Osteoblast (primary cell): ENCODE results near the gene FAM227B. TPM values are rescaled to one million over a fixed set of nuclear protein-coding genes. Genes with fewer than 3 reads are reported as not detected.

Source experiments
- DNase-seq: peaks from one replicate; pipeline ENCODE4 v3.0.0; 2011; ENCODE audit warnings: low spot score, mixed read lengths; ENCODE audit not compliant: insufficient read length; ENCODE audit errors: missing footprints
- H2AFZ ChIP-seq: 2 replicates; pipeline ENCODE4 v1.6.0; 2011; ENCODE audit warnings: mild to moderate bottlenecking, low read length
- H3K27ac ChIP-seq: 2 replicates; pipeline ENCODE4 v1.5.1; 2011; ENCODE audit warnings: mild to moderate bottlenecking, low read depth, low read length, moderate library complexity
- H3K27me3 ChIP-seq: 2 replicates; pipeline ENCODE4 v1.6.0; 2012; ENCODE audit warnings: mild to moderate bottlenecking, control low read depth, inconsistent platforms, low read length, moderate library complexity; ENCODE audit not compliant: insufficient read depth
- H3K36me3 ChIP-seq: 2 replicates; pipeline ENCODE4 v1.5.1; 2011; ENCODE audit warnings: mild to moderate bottlenecking, low read length, control low read depth, moderate library complexity; ENCODE audit not compliant: insufficient read depth
- H3K4me1 ChIP-seq: 2 replicates; pipeline ENCODE4 v1.5.1; 2011; ENCODE audit warnings: mild to moderate bottlenecking, low read length, control low read depth, moderate library complexity; ENCODE audit not compliant: insufficient read depth
- H3K4me2 ChIP-seq: 2 replicates; pipeline ENCODE4 v1.6.0; 2011; ENCODE audit warnings: mild to moderate bottlenecking, low read length; ENCODE audit not compliant: insufficient read depth
- H3K4me3 ChIP-seq: fragments of 200-600 bp; sonication (generic); 3 replicates; pipeline ENCODE4 v1.5.1; 2012; ENCODE audit warnings: mild to moderate bottlenecking, low read length, inconsistent platforms; ENCODE audit not compliant: insufficient read depth
- H3K79me2 ChIP-seq: 2 replicates; pipeline ENCODE4 v1.6.0; 2012; ENCODE audit warnings: mild to moderate bottlenecking, low read length, control low read depth, inconsistent platforms; ENCODE audit not compliant: insufficient read depth
- H3K9me3 ChIP-seq: 2 replicates; pipeline ENCODE4 v1.5.1; 2011; ENCODE audit warnings: low read depth, low read length, control low read depth
- H4K20me1 ChIP-seq: 2 replicates; pipeline ENCODE4 v1.6.0; 2012; ENCODE audit warnings: mild to moderate bottlenecking, low read length, control low read depth; ENCODE audit not compliant: insufficient read depth
- CTCF ChIP-seq: IDR thresholded peaks from 2 replicates; pipeline ENCODE4 v1.5.1; 2011; ENCODE audit warnings: mild to moderate bottlenecking, low read depth, low read length, moderate library complexity; ENCODE audit errors: extremely low read depth
- total RNA-seq: library from RNA; depleted of rRNA; stranded (reverse); fragments of >200 nt; gene quantifications from 2 replicates; pipeline ENCODE4 v1.2.3, GENCODE V29; 2012

FAM227B gene
- total RNA-seq, 1 donor: 4.3 TPM

- H3K79me2 ChIP-seq: no peaks in the 10 kb centered on the region
- H3K9me3 ChIP-seq: no peaks in the 10 kb centered on the region
- no peak overlapping the region for H3K4me2 ChIP-seq
These were observed 113.4 kb downstream of the FAM227B start for GRCh38 chr15:49507261-49507660.

GRCh38 chr15:49506341-49506740 is 114.3 kb downstream of the FAM227B start:
- Histone ChIP-seq H3K36me3 (no peaks in the 10 kb centered on the region), H4K20me1 (no peaks in the 10 kb centered on the region), H3K4me3 (no peak overlapping the region), H3K79me2 (no peaks in the 10 kb centered on the region), H3K27ac (no peak overlapping the region), H3K4me2 (no peak overlapping the region), H3K4me1 (no peaks in the 10 kb centered on the region), H2AFZ (no peak overlapping the region), H3K9me3 (no peaks in the 10 kb centered on the region), H3K27me3 (no peaks in the 10 kb centered on the region)
- no peak for TF ChIP-seq CTCF
- DNase-seq: peak; percentile 34

More at GRCh38 chr15:49507261-49507660, 113.4 kb downstream of the FAM227B start:
- no peaks in the 10 kb centered on the region for H3K4me1 ChIP-seq
- H3K4me3 ChIP-seq: no peak overlapping the region
- H3K27ac ChIP-seq: no peak overlapping the region
- no peak for TF ChIP-seq CTCF
- H3K27me3 ChIP-seq: no peaks in the 10 kb centered on the region
- no peaks in the 10 kb centered on the region for H4K20me1 ChIP-seq
- no peaks in the 10 kb centered on the region for H3K36me3 ChIP-seq
- DNase-seq: no peak
- no peak overlapping the region for H2AFZ ChIP-seq

- TF ChIP-seq CTCF: no peak
- no peak overlapping the region for H3K4me2 ChIP-seq
- H3K27ac ChIP-seq: no peak overlapping the region
- H3K27me3 ChIP-seq: no peaks in the 10 kb centered on the region
- DNase-seq: no peak
- no peaks in the 10 kb centered on the region for H3K36me3 ChIP-seq
- H4K20me1 ChIP-seq: no peaks in the 10 kb centered on the region
- no peak overlapping the region for H3K4me3 ChIP-seq
- no peaks in the 10 kb centered on the region for H3K9me3 ChIP-seq
- no peak overlapping the region for H2AFZ ChIP-seq
- H3K4me1 ChIP-seq: peaks cover 1% of the 10 kb centered on the region
- no peaks in the 10 kb centered on the region for H3K79me2 ChIP-seq
These were observed 119.0 kb downstream of the FAM227B start for GRCh38 chr15:49501586-49501985.

- TF ChIP-seq CTCF: no peak
These were observed 124.4 kb downstream of the FAM227B start for GRCh38 chr15:49495993-49496753.

More at GRCh38 chr15:49495993-49496753, 124.4 kb downstream of the FAM227B start:
- H3K79me2 ChIP-seq: no peaks in the 10 kb centered on the region
- H3K27ac ChIP-seq: peak overlapping the region; percentile 30
- H3K27me3 ChIP-seq: no peaks in the 10 kb centered on the region
- H2AFZ ChIP-seq: no peak overlapping the region
- H3K4me1 ChIP-seq: peaks cover 32% of the 10 kb centered on the region
- no peaks in the 10 kb centered on the region for H4K20me1 ChIP-seq
- peak overlapping the region; percentile 5 for H3K4me2 ChIP-seq
- H3K9me3 ChIP-seq: no peaks in the 10 kb centered on the region
- no peaks in the 10 kb centered on the region for H3K36me3 ChIP-seq
- H3K4me3 ChIP-seq: no peak overlapping the region
- DNase-seq: peak; percentile 23
